Epithelial cell of proximal tubule (primary cell): ENCODE results near the gene PCED1B. TPM values are rescaled to one million over a fixed set of nuclear protein-coding genes. Genes with fewer than 3 reads are reported as not detected.
A peak's percentile ranks its signal among the peaks of the same experiment; 100 is the strongest.

Source experiments
- DNase-seq: peaks from one replicate; pipeline ENCODE4 v3.0.0-alpha.2; 2011; ENCODE audit warnings: low read depth
- H3K4me3 ChIP-seq: 2 replicates; pipeline ENCODE4 v1.5.1; 2011; ENCODE audit warnings: low read depth, mild to moderate bottlenecking, low read length
- total RNA-seq: library from RNA; depleted of rRNA; stranded (reverse); fragments of >200 nt; gene quantifications from 2 replicates; pipeline ENCODE4 v1.2.3, GENCODE V29; 2015
- TF ChIP-seq, protein P1 (sequence below): conservative IDR thresholded peaks from 2 replicates; pipeline ENCODE4 v1.5.1; 2012; ENCODE audit warnings: low read depth, mild to moderate bottlenecking, low read length

Gene PCED1B
- total RNA-seq, 1 donor from 2014 or later, result 9.0 TPM

DNA sequence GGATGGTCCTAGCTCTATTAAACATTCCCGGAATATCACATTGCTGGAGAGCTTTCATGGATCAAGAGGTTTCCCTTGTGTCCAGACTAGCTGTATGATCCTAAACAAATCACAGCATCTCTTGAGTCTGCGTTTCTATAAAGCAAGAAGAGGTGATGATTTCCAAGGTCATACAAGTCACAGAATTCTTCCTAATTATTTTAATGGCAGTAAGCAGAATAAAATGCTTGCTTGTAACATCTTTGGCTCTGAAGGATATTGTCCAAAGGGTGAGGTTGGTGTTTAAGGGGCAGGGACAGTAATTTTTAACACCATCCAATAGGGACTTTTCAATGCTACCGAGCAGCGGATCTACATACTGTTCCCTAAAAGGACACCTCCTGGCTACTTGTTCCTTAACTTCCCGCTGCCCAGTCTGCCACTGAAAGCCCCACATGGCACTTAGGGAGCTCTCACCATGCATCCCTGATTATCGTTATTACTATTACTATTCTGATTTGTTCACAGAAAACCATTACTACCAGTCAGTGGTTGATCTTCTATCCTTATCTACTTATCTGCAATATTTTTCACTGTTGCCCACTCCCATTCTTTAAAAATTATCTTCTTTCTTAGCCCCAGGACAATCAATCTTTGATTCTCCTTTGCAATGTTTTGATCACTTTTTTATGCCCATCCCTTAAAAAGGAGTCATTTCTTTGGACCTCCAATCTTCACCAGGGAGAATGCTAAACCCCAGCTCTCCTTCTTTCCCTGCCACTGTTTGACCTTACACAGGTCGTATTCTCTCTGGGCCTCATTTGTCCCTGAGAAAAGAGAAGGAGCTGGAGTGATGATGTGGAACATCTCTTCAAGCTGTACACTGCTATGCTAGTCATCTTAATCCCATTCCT is 4.0 kb upstream of the PCED1B start:
- DNase-seq, result no peak
- TF ChIP-seq, protein P1, sequence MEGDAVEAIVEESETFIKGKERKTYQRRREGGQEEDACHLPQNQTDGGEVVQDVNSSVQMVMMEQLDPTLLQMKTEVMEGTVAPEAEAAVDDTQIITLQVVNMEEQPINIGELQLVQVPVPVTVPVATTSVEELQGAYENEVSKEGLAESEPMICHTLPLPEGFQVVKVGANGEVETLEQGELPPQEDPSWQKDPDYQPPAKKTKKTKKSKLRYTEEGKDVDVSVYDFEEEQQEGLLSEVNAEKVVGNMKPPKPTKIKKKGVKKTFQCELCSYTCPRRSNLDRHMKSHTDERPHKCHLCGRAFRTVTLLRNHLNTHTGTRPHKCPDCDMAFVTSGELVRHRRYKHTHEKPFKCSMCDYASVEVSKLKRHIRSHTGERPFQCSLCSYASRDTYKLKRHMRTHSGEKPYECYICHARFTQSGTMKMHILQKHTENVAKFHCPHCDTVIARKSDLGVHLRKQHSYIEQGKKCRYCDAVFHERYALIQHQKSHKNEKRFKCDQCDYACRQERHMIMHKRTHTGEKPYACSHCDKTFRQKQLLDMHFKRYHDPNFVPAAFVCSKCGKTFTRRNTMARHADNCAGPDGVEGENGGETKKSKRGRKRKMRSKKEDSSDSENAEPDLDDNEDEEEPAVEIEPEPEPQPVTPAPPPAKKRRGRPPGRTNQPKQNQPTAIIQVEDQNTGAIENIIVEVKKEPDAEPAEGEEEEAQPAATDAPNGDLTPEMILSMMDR, result no peak
- H3K4me3 ChIP-seq, result no peak overlapping the region

DNA sequence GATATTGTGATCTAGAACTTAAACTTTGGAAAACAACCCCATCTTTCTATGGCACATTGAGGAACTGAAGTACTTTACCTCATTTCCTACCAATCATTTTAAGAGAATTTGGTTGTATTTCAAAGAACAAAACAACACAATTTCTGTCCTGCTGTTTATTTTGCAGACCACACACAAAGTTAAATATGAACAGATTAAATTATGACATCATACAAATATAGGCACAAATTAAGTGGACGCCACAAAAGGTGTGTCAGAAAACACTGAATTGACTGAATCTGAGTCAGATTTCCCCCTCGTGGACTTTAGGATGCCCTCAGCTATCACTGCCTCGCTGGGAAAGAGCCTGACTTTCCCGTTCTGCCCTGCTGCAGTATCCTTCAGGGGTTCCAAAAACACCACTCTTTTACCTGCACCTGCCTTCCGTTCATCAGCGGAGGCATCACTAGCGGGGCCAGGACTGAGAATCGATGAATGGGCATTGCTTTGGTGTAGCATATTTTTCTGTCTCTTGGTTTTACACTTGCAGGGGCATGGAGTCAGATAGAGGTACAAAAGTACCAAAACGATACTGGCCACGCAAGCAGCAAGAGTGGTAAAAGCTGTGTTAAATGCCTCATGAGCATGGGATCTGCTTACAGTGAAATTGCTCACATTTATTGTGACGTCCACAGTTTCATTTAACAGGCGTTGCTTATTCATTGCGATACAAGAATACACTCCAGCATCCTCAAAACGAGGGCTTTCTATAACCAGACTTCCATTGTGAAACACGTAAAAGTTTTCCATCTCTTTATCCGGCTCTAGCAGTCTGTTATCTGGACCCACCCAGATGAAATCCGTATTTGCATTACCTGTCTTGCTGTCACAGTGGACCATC is 2.0 kb upstream of the PCED1B start:
- TF ChIP-seq, protein P1, result no peak

DNA sequence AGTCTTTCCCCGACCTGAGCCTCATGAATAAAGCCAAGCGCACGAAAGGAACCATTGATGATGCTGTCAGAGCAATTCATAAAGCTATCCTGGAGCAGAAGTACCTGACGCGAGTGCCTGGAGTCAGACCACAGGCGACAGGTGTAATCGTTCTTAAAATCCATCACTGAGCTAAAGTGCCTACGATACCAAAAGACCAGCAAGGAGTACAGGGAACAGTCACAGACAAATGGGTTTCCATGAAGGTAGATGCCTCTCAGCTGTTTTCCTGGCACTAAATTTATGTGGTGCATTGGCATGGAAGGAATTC is 1.4 kb upstream of the PCED1B start:
- no peak for DNase-seq
- H3K4me3 ChIP-seq, result peak overlapping the region; percentile 68

More for the DNA sequence above, 2.0 kb upstream of the PCED1B start:
- peak overlapping the region; percentile 68 for H3K4me3 ChIP-seq
- DNase-seq, result no peak

DNA sequence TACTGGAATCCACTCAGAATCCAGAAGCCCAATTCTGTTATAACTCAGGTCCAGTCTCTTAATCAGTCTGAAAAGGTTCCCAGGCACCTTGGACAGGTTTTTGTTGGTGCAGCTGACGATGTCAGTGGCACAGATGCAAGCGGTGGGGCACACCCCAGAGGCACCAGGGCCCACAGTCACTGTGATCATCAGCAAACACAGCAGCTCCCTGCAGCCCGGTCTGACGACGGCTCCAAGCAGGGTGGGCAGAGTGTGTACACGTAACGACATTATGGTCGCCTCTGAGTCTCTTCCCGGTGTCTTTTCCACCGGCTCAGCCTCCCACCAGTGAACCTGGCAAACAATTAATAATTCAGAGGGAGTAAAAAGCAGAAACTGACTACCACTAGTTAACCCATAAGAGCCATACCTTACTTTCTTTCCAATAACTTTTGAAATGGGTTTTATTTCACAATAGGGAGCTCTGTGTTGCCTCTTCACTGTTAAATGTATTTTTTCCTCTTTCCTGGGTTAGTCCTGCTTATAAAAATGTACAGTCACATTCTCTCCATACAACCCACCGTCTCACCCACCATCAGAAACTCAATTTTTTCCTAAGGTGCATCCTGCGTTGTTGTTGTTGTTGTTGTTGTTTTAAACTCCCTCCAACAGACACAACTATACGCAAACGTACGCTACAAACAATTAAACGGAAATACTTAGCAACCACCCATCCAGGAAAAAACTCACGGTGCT is 521 bp upstream of the PCED1B start:
- DNase-seq, result no peak
- TF ChIP-seq, protein P1, result no peak
- peak overlapping the region; percentile 68 for H3K4me3 ChIP-seq

More for the DNA sequence above, 1.4 kb upstream of the PCED1B start:
- TF ChIP-seq, protein P1, result no peak

DNA sequence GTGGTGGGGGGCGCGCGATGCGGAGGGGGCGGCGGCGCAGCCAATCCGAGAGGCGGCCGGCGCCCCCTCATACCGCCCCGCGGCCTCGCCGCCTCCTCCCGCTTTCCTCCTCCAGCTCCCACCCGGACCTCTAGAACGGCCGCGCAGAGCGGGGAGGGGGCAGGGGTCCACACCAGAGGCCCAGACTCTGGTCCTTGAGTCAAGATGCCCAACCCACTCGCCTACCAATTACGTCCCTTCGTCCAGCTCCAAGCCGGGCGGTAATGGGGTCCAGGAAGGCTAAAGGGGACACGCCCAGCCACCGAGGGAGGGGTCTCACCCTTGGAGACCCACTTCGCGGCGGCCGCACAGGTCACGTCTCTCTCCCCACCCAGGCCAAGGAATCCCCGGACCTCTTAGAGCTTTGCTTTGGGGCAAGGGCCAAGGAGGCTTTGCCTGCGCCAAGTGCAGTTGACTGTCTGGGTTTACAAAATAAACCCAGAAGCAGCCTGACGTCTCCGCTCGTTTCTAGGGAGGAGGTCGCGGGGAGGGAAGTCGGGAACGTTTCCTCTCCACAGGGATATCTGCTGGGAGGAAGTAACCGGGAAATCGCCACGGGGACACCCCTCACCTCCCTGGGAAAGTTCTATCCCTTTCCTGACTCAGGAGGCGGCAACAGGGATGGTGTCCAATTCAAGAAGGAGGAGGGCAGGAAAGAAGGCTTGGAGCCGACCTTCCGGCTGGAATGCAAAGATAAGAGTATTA is 732 bp downstream of the PCED1B start:
- DNase-seq, result no peak
- TF ChIP-seq, protein P1, result no peak
- peak overlapping the region; percentile 68 for H3K4me3 ChIP-seq
